C4-2B (cell line): ENCODE results near the gene NFX1.

ENCODE experiments used
- H3K27ac ChIP-seq: fragments of 450-650 bp; 2 replicates; pipeline ENCODE4 v1.5.1; 2017
- ZFX ChIP-seq: fragments of 450-650 bp; IDR thresholded peaks from 2 replicates; pipeline ENCODE4 v1.6.1; 2017
- TF ChIP-seq, protein P1 (sequence below): fragments of 450-650 bp; conservative IDR thresholded peaks from 2 replicates; pipeline ENCODE4 v1.5.1; 2017; ENCODE audit warnings: mild to moderate bottlenecking

Gene NFX1

DNA sequence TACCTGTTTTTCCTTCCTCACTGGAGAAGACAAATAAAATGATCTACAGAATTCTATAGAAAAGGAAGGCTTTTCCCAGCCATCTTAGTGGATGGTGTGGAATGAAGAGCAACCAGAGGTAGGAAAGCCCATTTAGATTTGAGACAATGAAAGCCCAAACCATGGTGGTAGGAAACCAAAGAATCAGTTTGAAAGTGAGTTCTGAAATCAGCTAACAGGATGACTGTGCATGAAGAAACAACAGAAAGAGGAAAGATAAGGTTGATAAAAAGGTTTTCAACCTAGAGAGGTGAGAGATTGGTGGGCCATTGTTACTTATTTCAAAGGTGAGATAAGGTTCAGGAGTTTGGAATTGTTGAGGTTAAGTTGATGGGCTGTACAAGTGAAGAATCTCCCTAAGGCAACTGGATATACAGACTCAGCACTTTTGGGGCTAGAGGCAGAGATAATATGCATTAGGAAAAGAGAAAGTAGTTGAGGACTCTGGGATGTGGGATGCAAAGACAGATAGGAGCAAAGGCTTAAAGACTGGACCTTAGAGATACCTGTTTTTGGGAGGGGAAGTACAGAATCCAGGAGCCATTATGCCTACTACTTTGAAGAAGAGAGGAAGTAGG is 23.1 kb upstream of the NFX1 start:
- TF ChIP-seq, protein P1, sequence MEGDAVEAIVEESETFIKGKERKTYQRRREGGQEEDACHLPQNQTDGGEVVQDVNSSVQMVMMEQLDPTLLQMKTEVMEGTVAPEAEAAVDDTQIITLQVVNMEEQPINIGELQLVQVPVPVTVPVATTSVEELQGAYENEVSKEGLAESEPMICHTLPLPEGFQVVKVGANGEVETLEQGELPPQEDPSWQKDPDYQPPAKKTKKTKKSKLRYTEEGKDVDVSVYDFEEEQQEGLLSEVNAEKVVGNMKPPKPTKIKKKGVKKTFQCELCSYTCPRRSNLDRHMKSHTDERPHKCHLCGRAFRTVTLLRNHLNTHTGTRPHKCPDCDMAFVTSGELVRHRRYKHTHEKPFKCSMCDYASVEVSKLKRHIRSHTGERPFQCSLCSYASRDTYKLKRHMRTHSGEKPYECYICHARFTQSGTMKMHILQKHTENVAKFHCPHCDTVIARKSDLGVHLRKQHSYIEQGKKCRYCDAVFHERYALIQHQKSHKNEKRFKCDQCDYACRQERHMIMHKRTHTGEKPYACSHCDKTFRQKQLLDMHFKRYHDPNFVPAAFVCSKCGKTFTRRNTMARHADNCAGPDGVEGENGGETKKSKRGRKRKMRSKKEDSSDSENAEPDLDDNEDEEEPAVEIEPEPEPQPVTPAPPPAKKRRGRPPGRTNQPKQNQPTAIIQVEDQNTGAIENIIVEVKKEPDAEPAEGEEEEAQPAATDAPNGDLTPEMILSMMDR, result no peak
- TF ChIP-seq ZFX, result no peak
- no peak overlapping the region for H3K27ac ChIP-seq

DNA sequence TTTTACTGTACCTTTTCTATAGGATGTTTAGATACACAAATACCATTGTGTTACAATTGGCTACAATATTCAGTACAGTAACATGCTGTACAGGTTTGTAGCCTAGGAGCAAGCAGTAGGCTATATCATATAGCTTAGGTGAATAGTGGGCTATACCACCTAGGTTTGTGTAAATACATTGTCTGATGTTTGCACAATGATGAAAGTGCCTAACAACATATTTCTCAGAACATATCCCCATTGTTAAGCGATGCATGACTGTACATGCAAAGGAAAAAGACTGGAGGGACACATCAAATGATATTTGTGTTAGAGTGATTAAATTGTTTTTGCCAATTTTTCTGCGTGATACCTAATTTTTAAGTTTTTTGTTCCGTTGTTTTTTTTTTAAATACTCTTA is 20.2 kb upstream of the NFX1 start:
- TF ChIP-seq, protein P1, result no peak
- TF ChIP-seq ZFX, result no peak
- H3K27ac ChIP-seq, result no peak overlapping the region

DNA sequence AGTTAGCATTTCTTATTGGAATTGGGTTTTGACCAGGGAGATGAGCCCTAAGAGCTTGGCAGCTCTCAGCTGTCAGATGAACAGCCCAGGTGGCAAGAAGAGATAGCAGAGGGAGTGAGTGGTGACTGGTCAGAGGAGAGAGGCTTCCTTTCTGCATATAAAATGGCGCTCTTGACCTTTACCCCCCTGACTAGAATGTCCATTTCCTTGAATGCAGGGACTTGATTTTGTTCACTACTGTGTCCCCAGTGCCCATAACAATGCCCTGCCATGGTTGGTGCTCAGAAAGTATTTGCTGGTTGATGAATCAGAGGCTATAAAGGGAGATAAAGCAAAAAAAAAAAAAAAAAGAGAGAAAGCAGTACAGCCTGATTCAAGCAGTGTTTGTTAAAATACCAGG is 18.3 kb upstream of the NFX1 start:
- no peak overlapping the region for H3K27ac ChIP-seq
- TF ChIP-seq, protein P1, result no peak
- no peak for TF ChIP-seq ZFX

DNA sequence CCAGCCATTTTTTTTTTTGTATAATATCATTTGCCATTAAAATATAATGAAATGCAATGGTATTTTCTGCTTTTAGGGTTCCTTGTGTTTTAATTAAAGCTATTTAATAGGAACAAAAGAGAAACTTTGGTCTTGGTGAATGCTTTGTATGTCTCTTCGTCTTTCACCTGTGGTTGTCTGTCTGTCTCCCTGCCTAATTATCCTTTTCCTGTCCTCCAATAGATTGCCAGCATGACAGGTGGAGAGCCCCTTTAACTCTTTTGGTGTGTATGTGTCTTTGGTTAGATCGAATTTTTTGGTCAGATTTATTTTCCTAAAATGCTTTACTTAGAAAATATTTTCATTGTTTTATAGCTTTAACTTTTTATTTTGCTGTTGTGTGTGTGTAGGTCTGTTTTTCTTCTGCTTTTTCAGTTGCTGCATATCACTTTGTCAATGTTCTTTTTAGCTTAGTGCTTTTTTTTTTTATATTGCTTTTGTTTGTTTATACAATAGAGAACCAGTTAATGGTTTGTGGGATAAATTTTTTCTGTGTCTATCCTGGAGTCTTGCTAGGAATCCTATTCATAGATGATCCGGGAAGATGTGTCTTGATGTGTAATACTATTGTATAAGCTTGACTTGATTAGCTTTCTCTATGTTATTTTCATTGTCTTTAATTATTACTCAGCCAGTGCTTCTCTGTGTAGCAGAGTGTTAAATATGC is 16.9 kb upstream of the NFX1 start:
- H3K27ac ChIP-seq, result no peak overlapping the region
- TF ChIP-seq, protein P1, result no peak
- TF ChIP-seq ZFX, result no peak

DNA sequence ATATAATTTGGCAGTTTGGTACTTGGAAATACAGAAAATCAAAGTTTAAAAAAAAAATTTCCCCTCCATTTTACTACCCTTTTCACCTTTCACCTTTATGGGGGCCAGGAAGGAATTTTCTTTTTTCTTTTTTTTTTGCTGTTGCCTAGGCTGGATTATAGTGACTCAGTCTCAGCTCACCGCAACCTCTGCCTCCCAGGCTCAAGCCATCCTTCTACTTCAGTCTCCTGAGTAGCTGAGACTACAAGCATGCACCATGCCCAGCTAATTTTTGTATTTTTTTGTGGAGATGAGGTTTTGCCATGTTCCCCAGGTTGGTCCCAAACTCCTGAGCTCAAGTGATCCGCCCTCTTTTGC is 16.4 kb upstream of the NFX1 start:
- H3K27ac ChIP-seq, result no peak overlapping the region
- TF ChIP-seq, protein P1, result no peak

DNA sequence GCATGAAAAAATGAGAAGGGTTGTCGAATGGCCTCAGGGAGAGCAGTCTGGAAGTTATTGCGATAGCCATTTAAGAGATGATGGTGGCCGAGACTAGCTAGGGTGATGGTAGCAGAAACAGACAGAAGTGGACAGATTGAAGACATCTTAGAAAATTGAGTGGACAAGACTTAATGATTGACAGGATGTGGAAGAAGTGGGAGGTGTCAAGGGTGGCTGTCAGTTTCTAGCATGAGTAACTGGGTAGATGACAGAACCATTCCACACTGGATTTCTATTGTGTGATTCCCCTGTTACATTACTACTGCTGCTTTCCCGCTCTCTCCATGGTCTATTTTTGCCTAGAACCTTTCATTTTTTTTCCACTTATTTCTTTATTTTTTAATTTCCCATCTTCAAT is 12.8 kb upstream of the NFX1 start:
- no peak overlapping the region for H3K27ac ChIP-seq
- TF ChIP-seq, protein P1, result no peak
- TF ChIP-seq ZFX, result no peak

DNA sequence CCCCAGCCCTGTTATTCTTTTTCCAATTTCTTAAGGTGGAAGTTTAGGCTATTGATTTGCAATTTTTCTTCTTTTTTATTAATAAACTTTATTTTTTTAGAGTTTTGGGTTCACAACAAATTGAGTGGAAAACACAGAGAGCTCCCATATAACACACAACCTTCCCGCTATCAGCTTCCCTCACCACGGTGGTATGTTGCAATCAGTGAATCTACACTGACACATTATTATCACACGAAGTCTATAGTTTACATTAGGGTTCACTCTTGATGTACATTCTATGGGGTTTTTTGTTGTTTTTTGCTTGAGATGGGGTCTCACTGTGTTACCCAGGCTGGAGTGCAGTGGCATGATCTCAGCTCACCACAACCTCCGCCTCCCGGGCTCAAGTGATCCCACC is 4.8 kb upstream of the NFX1 start:
- TF ChIP-seq ZFX, result no peak
- TF ChIP-seq, protein P1, result no peak
- no peak overlapping the region for H3K27ac ChIP-seq
